Heart right ventricle (tissue), 16 donors: ENCODE results near the gene NCKAP5. TPM values are rescaled to one million over a fixed set of nuclear protein-coding genes. Genes with fewer than 3 reads are reported as not detected.

Experiments used
- ATAC-seq, 8 donors: fragments of 200-7000 bp; cut with Tn5 transposase; one replicate each; pipeline ENCODE4 v1.9.1; 2020; ENCODE audit warnings: mild to moderate bottlenecking in 8 of 8, moderate library complexity in 8 of 8, moderate number of reproducible peaks in 1 of 8
- DNase-seq, 2 donors: peaks; one replicate each; pipeline ENCODE4 v3.0.0-alpha.2; 2020
- H3K27ac ChIP-seq, 10 donors: fragments of 200-600 bp; sonication (generic) in 2 of 10; one replicate each; pipeline versions ENCODE4 v1.5.0 to v1.8.0; 2020 to 2022; ENCODE audit warnings: mild to moderate bottlenecking in 3 of 10
- H3K27me3 ChIP-seq, 7 donors: fragments of 200-600 bp; one replicate each; pipeline ENCODE4 v1.8.0; 2021 to 2022; ENCODE audit warnings: mild to moderate bottlenecking in 2 of 7
- H3K36me3 ChIP-seq, 9 donors: fragments of 200-600 bp; sonication (generic) in 1 of 9; one replicate each; pipeline versions ENCODE4 v1.5.0 to v1.8.0; 2020 to 2022; ENCODE audit warnings: mild to moderate bottlenecking in 2 of 9
- H3K4me1 ChIP-seq, 9 donors: fragments of 200-600 bp; sonication (generic) in 1 of 9; one replicate each; pipeline versions ENCODE4 v1.5.0 to v1.8.0; 2020 to 2022; ENCODE audit warnings: mild to moderate bottlenecking in 4 of 9
- H3K4me3 ChIP-seq, 10 donors: fragments of 200-600 bp; sonication (generic) in 2 of 10; one replicate each; pipeline versions ENCODE4 v1.5.0 to v1.8.0; 2020 to 2022; ENCODE audit warnings: mild to moderate bottlenecking in 7 of 10, moderate library complexity in 2 of 10
- H3K9me3 ChIP-seq, 11 donors: fragments of 200-600 bp in 10 of 11; sonication (generic) in 2 of 11; one replicate each; pipeline versions ENCODE4 v1.5.0 to v1.8.0; 2013 to 2022; ENCODE audit warnings: mild to moderate bottlenecking in 2 of 11, control low read depth in 1 of 11, moderate library complexity in 1 of 11
- WGBS, 2 donors: extraction: QIAGEN DNeasy Blood & Tissue Kit; methylation state at CpG; one replicate each; pipeline ENCODE4 v1.1.7; 2013; ENCODE audit warnings: inconsistent platforms in 1 of 2; 5-methylcytosine and 5-hydroxymethylcytosine counted together
- intact Hi-C, 10 donors: fragments of 100-400 bp; cut with DNase I; formaldehyde crosslinking; loops; one replicate each; pipeline versions ENCODE4 v1.11.1 to v1.14.2; 2022
- polyA plus RNA-seq, 2 donors: library from polyadenylated mRNA; stranded (reverse); fragments of 200-250 nt; gene quantifications; one replicate each; pipeline ENCODE4 v1.2.3, GENCODE V29; 2013
- total RNA-seq, 10 donors: library from RNA; stranded (reverse); fragmentation: NEBNext Ultra II Directional in 3 of 10; extraction: Animal tissue kit (Norgen Biotek cat#: 25700) in 3 of 10; gene quantifications; one replicate each; pipeline versions ENCODE4 v1.2.1 to v1.2.4, GENCODE V29; 2021 to 2023
- TF ChIP-seq, protein P1 (sequence below), 9 donors: fragments of 200-600 bp; sonication (generic) in 2 of 9; IDR thresholded peaks; one replicate each; pipeline versions ENCODE4 v1.5.0 to v1.8.0; 2021 to 2022; ENCODE audit warnings: antibody characterized with exemption in 9 of 9, mild to moderate bottlenecking in 5 of 9, moderate library complexity in 1 of 9
- donor health status: Arrhythmogenic right ventricular cardiomyopathy.
- donor health status: ischemic (EF 13 %, LVEDD 7.1; RV severe dilation, severe dysfunction).
- donor health status: healthy with polysubstance abuse.
- donor health status: DM: no; HTN: yes; CAD: no.
- donor health status: DM: no; HTN: no; CAD: no.
- donor health status: ischemic (EF 25% LVEDD 6.9; RV normal size, moderate dysfunction).
- donor health status: ischemic (EF 25% LVEDD 5.7; RV mildly dilated, moderate dysfunction).
- donor health status: healthy.
- donor health status: DM: yes; HTN: yes; CAD: no.
- donor health status: Ischemic cardiomyopathy.
- donor health status: ischemic (EF 35%, LVEDD 5.7; RV mildly dilated, moderate dysfunction).
- donor health status: nonischemic (EF 11% LVEDD 7.7; RV severe dilation, severe dysfunction).
- donor health status: DM: yes; HTN: yes; CAD: no.
- donor health status: PGD.
- donor health status: ischemic (EF 29% LVEDD 5.4; RV normal size, mild dysfunction).
- donor health status: nonischemic (EF 23%, LVEDD 6.1; RV moderate dilation, normal function).

NCKAP5 gene
- total and polyA plus RNA-seq, 12 donors = 0.57 to 11.7 (median 6.2) TPM

GRCh38 chr2:133431289-133431688 is 137.0 kb downstream of the NCKAP5 start:
- DNase-seq = no peak
- intact Hi-C loops = no loop called here
- Histone ChIP-seq H3K36me3 (no peaks in the 10 kb centered on the region), H3K4me3 (no peak overlapping the region), H3K4me1 (peaks cover 0 to 12% (median 4%) of the 10 kb centered on the region in 9 donors), H3K27ac (no peak overlapping the region), H3K9me3 (peaks cover 0 to 12% (median 0%) of the 10 kb centered on the region in 11 donors), H3K27me3 (no peaks in the 10 kb centered on the region)
- ATAC-seq = no peak
- TF ChIP-seq, protein P1, sequence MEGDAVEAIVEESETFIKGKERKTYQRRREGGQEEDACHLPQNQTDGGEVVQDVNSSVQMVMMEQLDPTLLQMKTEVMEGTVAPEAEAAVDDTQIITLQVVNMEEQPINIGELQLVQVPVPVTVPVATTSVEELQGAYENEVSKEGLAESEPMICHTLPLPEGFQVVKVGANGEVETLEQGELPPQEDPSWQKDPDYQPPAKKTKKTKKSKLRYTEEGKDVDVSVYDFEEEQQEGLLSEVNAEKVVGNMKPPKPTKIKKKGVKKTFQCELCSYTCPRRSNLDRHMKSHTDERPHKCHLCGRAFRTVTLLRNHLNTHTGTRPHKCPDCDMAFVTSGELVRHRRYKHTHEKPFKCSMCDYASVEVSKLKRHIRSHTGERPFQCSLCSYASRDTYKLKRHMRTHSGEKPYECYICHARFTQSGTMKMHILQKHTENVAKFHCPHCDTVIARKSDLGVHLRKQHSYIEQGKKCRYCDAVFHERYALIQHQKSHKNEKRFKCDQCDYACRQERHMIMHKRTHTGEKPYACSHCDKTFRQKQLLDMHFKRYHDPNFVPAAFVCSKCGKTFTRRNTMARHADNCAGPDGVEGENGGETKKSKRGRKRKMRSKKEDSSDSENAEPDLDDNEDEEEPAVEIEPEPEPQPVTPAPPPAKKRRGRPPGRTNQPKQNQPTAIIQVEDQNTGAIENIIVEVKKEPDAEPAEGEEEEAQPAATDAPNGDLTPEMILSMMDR (IDR thresholded peaks at IDR 0.05) = no peak
- 72 to 73% methylated on average over 4 of the region's 4 CpGs for WGBS, 2 donors

- Histone ChIP-seq H3K4me1 (peaks cover 0 to 11% (median 0%) of the 10 kb centered on the region in 9 donors), H3K27ac (no peak overlapping the region), H3K4me3 (no peak overlapping the region), H3K9me3 (peaks cover 0 to 12% (median 0%) of the 10 kb centered on the region in 11 donors), H3K36me3 (no peaks in the 10 kb centered on the region), H3K27me3 (no peaks in the 10 kb centered on the region)
- WGBS, 2 donors = 71 to 72% methylated on average over 1 of the region's 1 CpG
- ATAC-seq (no peak), DNase-seq (no peak)
- intact Hi-C loops = loop anchor here in 2 of 10 donors (10.0 kb wide), 2 partner anchors 138 to 348 kb away; partner anchors contain the start of gene NCKAP5 (in 1 of the 2)
- TF ChIP-seq, protein P1 (IDR thresholded peaks at IDR 0.05) = no peak
Observed at GRCh38 chr2:133426791-133427190, 141.5 kb downstream of the NCKAP5 start.

DNA sequence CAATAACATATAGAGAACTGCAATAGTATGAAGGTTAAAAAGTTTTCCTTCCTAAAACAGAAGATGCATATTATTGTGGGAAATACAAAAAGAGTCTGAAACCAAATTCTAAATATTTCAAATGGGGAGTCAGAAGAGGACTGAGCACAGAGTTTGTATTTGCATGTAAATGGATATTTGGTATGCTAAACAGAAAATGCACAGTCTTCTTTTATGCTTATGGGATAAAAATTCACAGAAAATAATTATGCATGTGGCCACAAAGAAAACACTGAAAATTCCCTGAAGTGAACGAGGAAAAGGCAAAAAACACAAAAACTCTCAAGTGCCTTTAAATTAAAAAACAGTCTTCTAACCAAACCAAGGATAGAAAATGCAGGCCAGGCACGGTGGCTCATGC is 142.7 kb downstream of the NCKAP5 start:
- intact Hi-C loops = loop anchor here in 2 of 10 donors (10.0 kb wide), 2 partner anchors 139 to 349 kb away; partner anchors contain the start of gene NCKAP5 (in 1 of the 2)
- Histone ChIP-seq H3K27me3 (no peaks in the 10 kb centered on the region), H3K4me3 (no peak overlapping the region), H3K4me1 (peaks cover 0 to 22% (median 0%) of the 10 kb centered on the region in 9 donors), H3K36me3 (no peaks in the 10 kb centered on the region), H3K27ac (no peak overlapping the region), H3K9me3 (peaks cover 0 to 12% (median 0%) of the 10 kb centered on the region in 11 donors)
- ATAC-seq (no peak), DNase-seq (no peak)
- whole genome bisulfite sequencing, 2 donors = 87 to 88% methylated on average over 2 of the region's 2 CpGs
- TF ChIP-seq, protein P1 (IDR thresholded peaks at IDR 0.05) = no peak

- intact Hi-C loops = loop anchor here in 2 of 10 donors (10.0 kb wide), 2 partner anchors 140 to 350 kb away; partner anchors contain the start of gene NCKAP5 (in 1 of the 2)
- 94 to 96% methylated on average over 2 of the region's 2 CpGs for WGBS, 2 donors
Observed at GRCh38 chr2:133424876-133425275, 143.4 kb downstream of the NCKAP5 start.

More at GRCh38 chr2:133424876-133425275, 143.4 kb downstream of the NCKAP5 start:
- ATAC-seq = no peak
- Histone ChIP-seq H3K36me3 (no peaks in the 10 kb centered on the region), H3K9me3 (peaks cover 0 to 12% (median 0%) of the 10 kb centered on the region in 11 donors), H3K27me3 (no peaks in the 10 kb centered on the region), H3K4me1 (peaks cover 0 to 22% (median 0%) of the 10 kb centered on the region in 9 donors), H3K4me3 (no peak overlapping the region), H3K27ac (no peak overlapping the region)
- DNase-seq = no peak
- TF ChIP-seq, protein P1 (IDR thresholded peaks at IDR 0.05) = no peak
